Trophoblast cell (in vitro differentiated cells and primary cell): Measurements from ENCODE around the gene SLC5A3.
A peak's percentile ranks its signal among the peaks of the same experiment; 100 is the strongest.

ENCODE experiments used
- DNase-seq, 2 donors: peaks; one replicate each; pipeline ENCODE4 v3.0.0-alpha.2; 2016
- H2AFZ ChIP-seq: 2 replicates; pipeline ENCODE4 v1.6.1; 2013; ENCODE audit warnings: low read length, moderate library complexity, mild to moderate bottlenecking; ENCODE audit not compliant: insufficient read depth, poor library complexity
- H2AK5ac ChIP-seq: 2 replicates; pipeline ENCODE4 v1.6.1; 2013; ENCODE audit warnings: mild to moderate bottlenecking, low read length
- H2BK120ac ChIP-seq: 2 replicates; pipeline ENCODE4 v1.6.1; 2013; ENCODE audit warnings: low read length, mild to moderate bottlenecking, moderate library complexity; ENCODE audit not compliant: insufficient read depth, poor library complexity
- H2BK12ac ChIP-seq: 2 replicates; pipeline ENCODE4 v1.6.1; 2013; ENCODE audit warnings: mild to moderate bottlenecking, low read length, moderate library complexity
- H2BK5ac ChIP-seq: 2 replicates; pipeline ENCODE4 v1.6.1; 2013; ENCODE audit warnings: low read length, low read depth, moderate library complexity, mild to moderate bottlenecking; ENCODE audit not compliant: poor library complexity
- H3K14ac ChIP-seq: 2 replicates; pipeline ENCODE4 v1.6.1; 2013; ENCODE audit warnings: mild to moderate bottlenecking, low read length
- H3K18ac ChIP-seq: 2 replicates; pipeline ENCODE4 v1.6.1; 2013; ENCODE audit warnings: mild to moderate bottlenecking, low read length
- H3K23ac ChIP-seq: 2 replicates; pipeline ENCODE4 v1.6.1; 2013; ENCODE audit warnings: low read length
- H3K27ac ChIP-seq: 2 replicates; pipeline ENCODE4 v1.5.1; 2013; ENCODE audit warnings: low read depth, mild to moderate bottlenecking, inconsistent platforms, low read length, moderate library complexity
- H3K27me3 ChIP-seq: 2 replicates; pipeline ENCODE4 v1.6.1; 2013; ENCODE audit warnings: inconsistent platforms, mild to moderate bottlenecking, low read length, moderate library complexity; ENCODE audit not compliant: insufficient read depth
- H3K36me3 ChIP-seq, 2 experiments: 1 replicate in 1 of 2; 2 replicates in 1 of 2; pipeline ENCODE4 v1.6.1; 2013; ENCODE audit warnings: low read length in 2 of 2, mild to moderate bottlenecking in 2 of 2, moderate library complexity in 1 of 2; ENCODE audit not compliant: insufficient read depth in 2 of 2, control insufficient read depth in 1 of 2
- H3K4ac ChIP-seq: 2 replicates; pipeline ENCODE4 v1.6.1; 2013; ENCODE audit warnings: low read depth, mild to moderate bottlenecking, low read length, moderate library complexity
- H3K4me1 ChIP-seq, 2 experiments: 1 replicate in 1 of 2; 2 replicates in 1 of 2; pipeline ENCODE4 v1.6.1; 2013; ENCODE audit warnings: low read length in 2 of 2, mild to moderate bottlenecking in 2 of 2, moderate library complexity in 1 of 2; ENCODE audit not compliant: insufficient read depth in 2 of 2, control insufficient read depth in 1 of 2
- H3K4me2 ChIP-seq: 2 replicates; pipeline ENCODE4 v1.6.1; 2013; ENCODE audit warnings: inconsistent platforms, mild to moderate bottlenecking, low read length, moderate library complexity
- H3K4me3 ChIP-seq: 2 replicates; pipeline ENCODE4 v1.5.1; 2013; ENCODE audit warnings: mild to moderate bottlenecking, low read depth, low read length, inconsistent platforms
- H3K79me1 ChIP-seq: one replicate; pipeline ENCODE4 v1.6.1; 2013; ENCODE audit warnings: low read length
- H3K79me2 ChIP-seq: 2 replicates; pipeline ENCODE4 v1.6.1; 2013; ENCODE audit warnings: low read length, mild to moderate bottlenecking; ENCODE audit not compliant: control insufficient read depth, insufficient read depth, poor library complexity
- H3K9ac ChIP-seq: 2 replicates; pipeline ENCODE4 v1.6.1; 2013; ENCODE audit warnings: mild to moderate bottlenecking, low read length
- H3K9me3 ChIP-seq: 2 replicates; pipeline ENCODE4 v1.6.1; 2013; ENCODE audit warnings: low read depth, mild to moderate bottlenecking, control low read depth, inconsistent platforms, low read length; ENCODE audit not compliant: insufficient read depth
- H4K12ac ChIP-seq: 2 replicates; pipeline ENCODE4 v1.6.1; 2013; ENCODE audit warnings: low read depth, mild to moderate bottlenecking, low read length, moderate library complexity
- H4K8ac ChIP-seq: 2 replicates; pipeline ENCODE4 v1.6.1; 2013; ENCODE audit warnings: low read depth, mild to moderate bottlenecking, low read length, moderate library complexity
- H4K91ac ChIP-seq: one replicate; pipeline ENCODE4 v1.6.1; 2013; ENCODE audit warnings: low read depth, mild to moderate bottlenecking, low read length, moderate library complexity
- WGBS: extraction: QIAGEN DNeasy Blood & Tissue Kit; methylation state at CpG from one replicate; pipeline ENCODE4 v1.1.7; 2013; ENCODE audit warnings: missing lambda C conversion rate; ENCODE audit not compliant: insufficient read length, insufficient coverage; ENCODE audit errors: extremely low coverage; 5-methylcytosine and 5-hydroxymethylcytosine counted together

The SLC5A3 gene

GRCh38 chr21:34100790-34101189 lies 27.4 kb downstream of the SLC5A3 start:
- H3K27ac ChIP-seq = no peak overlapping the region
- no peak overlapping the region for H3K18ac ChIP-seq
- H2BK120ac ChIP-seq = no peak overlapping the region
- H2AK5ac ChIP-seq = no peak overlapping the region
- H3K4me1 ChIP-seq = no peaks in the 10 kb centered on the region
- H3K27me3 ChIP-seq = no peaks in the 10 kb centered on the region
- no peak overlapping the region for H4K8ac ChIP-seq
- H3K4me3 ChIP-seq = no peak overlapping the region
- H3K14ac ChIP-seq = no peak overlapping the region
- peaks cover 10 to 12% of the 10 kb centered on the region in 2 experiments for H3K36me3 ChIP-seq
- DNase-seq = no peak
- no peak overlapping the region for H2BK12ac ChIP-seq
- no peaks in the 10 kb centered on the region for H3K79me2 ChIP-seq
- H2AFZ ChIP-seq = no peak overlapping the region
- no peak overlapping the region for H2BK5ac ChIP-seq
- H3K9me3 ChIP-seq = no peaks in the 10 kb centered on the region
- H3K4ac ChIP-seq = no peak overlapping the region
- no peaks in the 10 kb centered on the region for H3K79me1 ChIP-seq
- no CpG with 5 or more reads among the region's 4 CpGs for WGBS
- H3K4me2 ChIP-seq = no peak overlapping the region
- no peak overlapping the region for H3K9ac ChIP-seq
- no peak overlapping the region for H4K12ac ChIP-seq
- H3K23ac ChIP-seq = no peak overlapping the region
- no peak overlapping the region for H4K91ac ChIP-seq

GRCh38 chr21:34105947-34106541 lies 32.7 kb downstream of the SLC5A3 start:
- Histone ChIP-seq H3K4me1 (no peaks in the 10 kb centered on the region), H3K9me3 (no peaks in the 10 kb centered on the region), H3K4me3 (no peak overlapping the region), H2BK12ac (no peak overlapping the region), H3K18ac (no peak overlapping the region), H2BK5ac (no peak overlapping the region), H3K79me2 (no peaks in the 10 kb centered on the region), H3K14ac (no peak overlapping the region), H2AFZ (no peak overlapping the region), H3K27me3 (no peaks in the 10 kb centered on the region), H3K9ac (no peak overlapping the region), H3K79me1 (no peaks in the 10 kb centered on the region), H4K12ac (no peak overlapping the region), H2AK5ac (no peak overlapping the region), H3K23ac (no peak overlapping the region), H4K8ac (no peak overlapping the region), H3K4ac (no peak overlapping the region), H3K36me3 (peaks cover 2 to 3% of the 10 kb centered on the region in 2 experiments), H4K91ac (no peak overlapping the region), H3K4me2 (no peak overlapping the region), H3K27ac (no peak overlapping the region), H2BK120ac (no peak overlapping the region)
- peak in 1 of 2 donors; percentile 20 for DNase-seq

GRCh38 chr21:34107606-34108005 lies 34.2 kb downstream of the SLC5A3 start:
- no CpG with 5 or more reads among the region's 1 CpG for WGBS
- H3K9me3 ChIP-seq = no peaks in the 10 kb centered on the region
- no peak overlapping the region for H3K18ac ChIP-seq
- H2BK12ac ChIP-seq = no peak overlapping the region
- no peaks in the 10 kb centered on the region for H3K27me3 ChIP-seq
- no peak overlapping the region for H4K12ac ChIP-seq
- H4K8ac ChIP-seq = no peak overlapping the region
- H3K4me1 ChIP-seq = no peaks in the 10 kb centered on the region
- H2AFZ ChIP-seq = no peak overlapping the region
- no peak overlapping the region for H4K91ac ChIP-seq
- H3K4me3 ChIP-seq = no peak overlapping the region
- H3K4ac ChIP-seq = no peak overlapping the region
- no peak overlapping the region for H3K9ac ChIP-seq
- no peak overlapping the region for H2BK120ac ChIP-seq
- H3K36me3 ChIP-seq = peaks cover 2 to 3% of the 10 kb centered on the region in 2 experiments
- H3K79me2 ChIP-seq = no peaks in the 10 kb centered on the region
- H2BK5ac ChIP-seq = no peak overlapping the region
- H3K23ac ChIP-seq = no peak overlapping the region
- H3K4me2 ChIP-seq = no peak overlapping the region
- DNase-seq = no peak
- H3K27ac ChIP-seq = no peak overlapping the region
- no peak overlapping the region for H3K14ac ChIP-seq
- H3K79me1 ChIP-seq = no peaks in the 10 kb centered on the region
- H2AK5ac ChIP-seq = no peak overlapping the region

GRCh38 chr21:34109075-34109474 lies 35.7 kb downstream of the SLC5A3 start:
- H3K18ac ChIP-seq = no peak overlapping the region
- no peak overlapping the region for H2AFZ ChIP-seq
- H3K14ac ChIP-seq = no peak overlapping the region
- WGBS = no CpG with 5 or more reads among the region's 7 CpGs
- no peak overlapping the region for H3K4me3 ChIP-seq
- H3K4me1 ChIP-seq = peaks cover 0 to 3% of the 10 kb centered on the region in 2 experiments
- no peak overlapping the region for H4K12ac ChIP-seq
- no peak overlapping the region for H3K4me2 ChIP-seq
- no peak overlapping the region for H2AK5ac ChIP-seq
- H3K27ac ChIP-seq = no peak overlapping the region
- no peak overlapping the region for H3K9ac ChIP-seq
- DNase-seq = no peak
- H3K27me3 ChIP-seq = no peaks in the 10 kb centered on the region
- no peak overlapping the region for H3K23ac ChIP-seq
- H2BK5ac ChIP-seq = peak overlapping the region; percentile 30
- no peaks in the 10 kb centered on the region for H3K9me3 ChIP-seq
- no peak overlapping the region for H2BK120ac ChIP-seq
- H2BK12ac ChIP-seq = no peak overlapping the region
- H3K79me2 ChIP-seq = no peaks in the 10 kb centered on the region
- H4K8ac ChIP-seq = no peak overlapping the region
- H3K36me3 ChIP-seq = peaks cover 2 to 3% of the 10 kb centered on the region in 2 experiments
- no peak overlapping the region for H3K4ac ChIP-seq
- H4K91ac ChIP-seq = no peak overlapping the region
- H3K79me1 ChIP-seq = no peaks in the 10 kb centered on the region
